ENCODE results near the gene RGS19. TPM values are rescaled to one million over a fixed set of nuclear protein-coding genes. Genes with fewer than 3 reads are reported as not detected.
A peak's percentile ranks its signal among the peaks of the same experiment; 100 is the strongest.

Gene RGS19
- total RNA-seq, 1 experiment from 2014 or later: 17.2 TPM

DNA sequence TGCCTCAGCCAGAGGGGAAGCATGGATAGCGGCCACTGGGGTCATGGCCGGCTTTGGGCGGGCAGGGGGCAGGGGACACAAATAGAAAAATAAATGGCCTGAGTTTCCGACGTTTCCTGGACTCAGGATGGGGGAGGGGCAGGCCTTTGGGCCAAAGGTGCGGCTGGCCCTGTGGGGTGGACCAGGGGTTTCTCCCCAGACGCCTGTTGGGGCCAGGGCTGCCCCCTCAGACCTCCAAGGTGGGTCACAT, 22.8 kb downstream of the RGS19 start:
- TF ChIP-seq, protein P1, sequence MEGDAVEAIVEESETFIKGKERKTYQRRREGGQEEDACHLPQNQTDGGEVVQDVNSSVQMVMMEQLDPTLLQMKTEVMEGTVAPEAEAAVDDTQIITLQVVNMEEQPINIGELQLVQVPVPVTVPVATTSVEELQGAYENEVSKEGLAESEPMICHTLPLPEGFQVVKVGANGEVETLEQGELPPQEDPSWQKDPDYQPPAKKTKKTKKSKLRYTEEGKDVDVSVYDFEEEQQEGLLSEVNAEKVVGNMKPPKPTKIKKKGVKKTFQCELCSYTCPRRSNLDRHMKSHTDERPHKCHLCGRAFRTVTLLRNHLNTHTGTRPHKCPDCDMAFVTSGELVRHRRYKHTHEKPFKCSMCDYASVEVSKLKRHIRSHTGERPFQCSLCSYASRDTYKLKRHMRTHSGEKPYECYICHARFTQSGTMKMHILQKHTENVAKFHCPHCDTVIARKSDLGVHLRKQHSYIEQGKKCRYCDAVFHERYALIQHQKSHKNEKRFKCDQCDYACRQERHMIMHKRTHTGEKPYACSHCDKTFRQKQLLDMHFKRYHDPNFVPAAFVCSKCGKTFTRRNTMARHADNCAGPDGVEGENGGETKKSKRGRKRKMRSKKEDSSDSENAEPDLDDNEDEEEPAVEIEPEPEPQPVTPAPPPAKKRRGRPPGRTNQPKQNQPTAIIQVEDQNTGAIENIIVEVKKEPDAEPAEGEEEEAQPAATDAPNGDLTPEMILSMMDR (IDR thresholded peaks at IDR 0.05; ENCODE audit: unreplicated experiment): no peak
- Mint-ChIP-seq H3K9me3 (ENCODE audit: low read depth, unreplicated experiment) (no peaks in the 10 kb centered on the region), H3K4me3 (ENCODE audit: low read depth, unreplicated experiment) (no peak overlapping the region), H3K4me1 (ENCODE audit: low read depth, unreplicated experiment) (peaks cover 19% of the 10 kb centered on the region), H3K36me3 (ENCODE audit: insufficient read depth, unreplicated experiment) (no peaks in the 10 kb centered on the region), H3K27me3 (ENCODE audit: unreplicated experiment) (peaks cover 45% of the 10 kb centered on the region), H3K27ac (ENCODE audit: unreplicated experiment) (no peak overlapping the region)
- CTCF ChIA-PET: interaction anchor here (2.7 kb wide), 1 partner anchor 18 kb away, joined by 13 read pairs; no protein-coding TSS in a partner anchor
- DNase-seq: no peak
- no TSS peak for BruUV-seq (replicated peaks)
- intact Hi-C loops (cut with micrococcal nuclease; ENCODE audit: unreplicated experiment): loop anchor here (10.0 kb wide), 1 partner anchor 162 kb away; the partner anchor contains the start of gene DNAJC5

DNA sequence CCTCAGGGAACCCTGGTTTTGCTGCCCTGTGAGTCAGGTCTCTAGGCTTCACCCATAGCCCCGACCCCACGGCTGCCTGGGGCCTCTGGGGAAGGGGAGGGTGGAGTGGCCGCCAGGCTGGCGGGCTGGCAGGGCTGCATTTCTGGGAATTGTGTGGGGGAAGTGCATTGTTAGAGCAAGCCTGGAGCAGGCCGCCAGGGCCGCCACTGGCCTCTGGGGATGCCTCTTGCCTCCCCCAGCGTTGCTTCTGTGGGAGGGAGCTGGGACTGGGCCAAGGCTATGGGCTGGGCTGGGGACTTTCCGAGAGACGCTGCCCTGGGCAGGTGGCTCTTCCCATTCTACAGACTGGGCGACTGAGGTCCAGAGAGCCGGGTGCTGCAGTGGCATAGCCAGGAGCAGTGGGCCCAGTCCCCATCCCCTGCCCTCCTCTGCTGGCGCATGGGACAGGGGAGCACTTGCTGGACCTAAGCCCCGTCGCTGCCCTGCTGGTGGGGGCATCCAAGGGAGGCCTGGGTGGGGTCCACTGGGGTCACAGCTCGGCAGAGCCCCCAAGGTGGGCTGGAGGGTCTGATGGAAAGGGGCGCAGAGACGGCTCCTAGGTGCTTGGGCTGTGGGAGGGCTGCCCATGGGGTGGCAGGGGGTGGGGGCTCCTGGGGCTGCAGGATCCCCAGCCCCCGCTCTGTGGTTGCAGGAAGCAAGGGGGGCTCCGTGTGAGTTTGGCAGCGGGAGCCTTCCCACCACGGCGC, 23.3 kb downstream of the RGS19 start:
- H3K4me1 Mint-ChIP-seq (ENCODE audit: low read depth, unreplicated experiment): peaks cover 19% of the 10 kb centered on the region
- intact Hi-C loops (cut with micrococcal nuclease; ENCODE audit: unreplicated experiment): loop anchor here (10.0 kb wide), 1 partner anchor 161 kb away; the partner anchor contains the start of gene DNAJC5
- no peaks in the 10 kb centered on the region for H3K36me3 Mint-ChIP-seq (ENCODE audit: insufficient read depth, unreplicated experiment)
- peak; percentile 41 for DNase-seq
- no peak overlapping the region for H3K27ac Mint-ChIP-seq (ENCODE audit: unreplicated experiment)
- no peaks in the 10 kb centered on the region for H3K9me3 Mint-ChIP-seq (ENCODE audit: low read depth, unreplicated experiment)
- no peak overlapping the region for H3K4me3 Mint-ChIP-seq (ENCODE audit: low read depth, unreplicated experiment)
- H3K27me3 Mint-ChIP-seq (ENCODE audit: unreplicated experiment): peaks cover 50% of the 10 kb centered on the region
- CTCF ChIA-PET: interaction anchor here (2.7 kb wide), 1 partner anchor 17 kb away, joined by 13 read pairs; no protein-coding TSS in a partner anchor
- TF ChIP-seq, protein P1 (IDR thresholded peaks at IDR 0.05; ENCODE audit: unreplicated experiment): no peak
- no TSS peak for BruUV-seq (replicated peaks)

DNA sequence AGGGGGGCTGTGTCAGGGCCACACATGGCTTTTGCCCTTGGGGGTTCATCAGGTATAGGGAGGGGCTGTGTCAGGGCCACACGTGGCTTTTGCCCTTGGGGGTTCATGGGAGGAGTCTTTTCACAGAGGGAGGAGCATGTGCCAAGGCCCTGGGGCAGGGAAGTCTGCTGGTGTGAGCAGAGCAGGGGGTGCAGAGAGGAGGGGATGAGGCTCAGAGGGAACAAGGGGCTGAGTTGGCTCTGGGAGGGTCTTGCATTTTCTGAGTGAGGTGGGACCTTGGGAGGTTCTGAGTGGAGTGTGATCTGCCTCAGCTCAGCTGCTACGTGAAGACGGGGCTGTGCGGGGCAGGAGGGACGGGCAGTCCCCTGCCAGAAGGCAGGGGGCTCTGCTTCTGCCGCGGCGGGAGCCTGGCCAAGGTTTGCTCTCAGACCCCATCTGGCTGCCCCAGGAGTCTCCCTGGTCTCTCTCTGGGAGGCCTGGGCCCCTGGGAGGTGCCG, 23.9 kb downstream of the RGS19 start:
- CTCF ChIA-PET: interaction anchor here (1.0 to 2.7 kb wide), 3 partner anchors 10 to 43 kb away, joined by 3 to 13 read pairs (median 5); no protein-coding TSS in a partner anchor
- no peak overlapping the region for H3K27ac Mint-ChIP-seq (ENCODE audit: unreplicated experiment)
- DNase-seq: no peak
- TF ChIP-seq, protein P1 (IDR thresholded peaks at IDR 0.05; ENCODE audit: unreplicated experiment): no peak
- intact Hi-C loops (cut with micrococcal nuclease; ENCODE audit: unreplicated experiment): loop anchor here (10.0 kb wide), 1 partner anchor 161 kb away; the partner anchor contains the start of gene DNAJC5
- H3K4me3 Mint-ChIP-seq (ENCODE audit: low read depth, unreplicated experiment): no peak overlapping the region
- peaks cover 19% of the 10 kb centered on the region for H3K4me1 Mint-ChIP-seq (ENCODE audit: low read depth, unreplicated experiment)
- no TSS peak for BruUV-seq (replicated peaks)
- H3K27me3 Mint-ChIP-seq (ENCODE audit: unreplicated experiment): peaks cover 56% of the 10 kb centered on the region
- H3K9me3 Mint-ChIP-seq (ENCODE audit: low read depth, unreplicated experiment): no peaks in the 10 kb centered on the region
- H3K36me3 Mint-ChIP-seq (ENCODE audit: insufficient read depth, unreplicated experiment): no peaks in the 10 kb centered on the region

DNA sequence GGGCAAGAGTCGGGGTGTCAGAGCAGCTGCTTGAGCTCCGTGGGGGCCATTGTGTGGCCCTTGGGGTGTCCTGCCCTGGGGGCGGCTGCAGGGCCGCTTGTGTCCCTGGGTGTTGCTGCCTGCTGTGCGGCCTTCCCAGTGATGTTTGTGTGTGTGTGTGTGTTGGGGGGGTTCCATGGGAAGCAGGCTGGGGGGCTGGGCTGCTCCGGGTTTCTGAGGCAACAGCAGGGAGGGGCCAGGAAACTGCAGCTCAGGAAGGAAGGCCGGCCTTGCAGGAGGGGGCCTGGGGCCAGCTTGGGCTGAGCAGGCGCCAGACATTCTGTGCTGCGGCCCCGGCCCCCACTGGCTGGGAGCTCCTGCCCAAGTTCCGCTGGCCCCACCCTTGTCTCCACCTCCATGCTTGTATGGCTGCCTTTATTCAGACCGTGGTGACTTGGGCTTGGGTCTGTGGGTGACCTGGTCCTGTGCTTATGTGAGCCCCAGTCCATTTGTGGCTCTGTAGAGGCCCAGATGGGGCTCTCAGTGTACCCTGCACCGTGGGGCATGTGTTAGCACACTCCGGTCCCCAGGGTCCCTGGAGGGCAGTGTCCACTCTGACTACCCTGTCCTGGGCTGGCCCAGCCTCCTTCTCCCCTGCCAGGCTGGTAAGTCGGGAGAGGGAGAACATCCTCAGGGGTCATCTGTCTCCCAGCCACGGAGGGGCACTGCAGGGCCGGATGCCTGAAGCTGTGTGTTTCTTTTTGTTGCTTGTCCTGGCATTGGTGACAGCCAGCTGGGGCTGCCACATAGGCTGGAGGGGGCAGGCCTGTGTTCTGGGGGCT, 25.3 kb downstream of the RGS19 start:
- DNase-seq: peak; percentile 68
- no peaks in the 10 kb centered on the region for H3K36me3 Mint-ChIP-seq (ENCODE audit: insufficient read depth, unreplicated experiment)
- CTCF ChIA-PET: interaction anchor here (0.8 to 3.0 kb wide), 10 partner anchors 8 to 66 kb away, joined by 3 to 13 read pairs (median 4); partner anchors contain the start of gene TCEA2
- BruUV-seq (replicated peaks): no TSS peak
- no peak overlapping the region for H3K27ac Mint-ChIP-seq (ENCODE audit: unreplicated experiment)
- intact Hi-C loops (cut with micrococcal nuclease; ENCODE audit: unreplicated experiment): loop anchor here (10.0 kb wide), 1 partner anchor 159 kb away; the partner anchor contains the start of gene DNAJC5
- no peak overlapping the region for H3K4me3 Mint-ChIP-seq (ENCODE audit: low read depth, unreplicated experiment)
- H3K27me3 Mint-ChIP-seq (ENCODE audit: unreplicated experiment): peaks cover 63% of the 10 kb centered on the region
- no peaks in the 10 kb centered on the region for H3K9me3 Mint-ChIP-seq (ENCODE audit: low read depth, unreplicated experiment)
- peaks cover 19% of the 10 kb centered on the region for H3K4me1 Mint-ChIP-seq (ENCODE audit: low read depth, unreplicated experiment)
- TF ChIP-seq, protein P1 (IDR thresholded peaks at IDR 0.05; ENCODE audit: unreplicated experiment): no peak
